ENCODE data around the gene BGN.

The BGN gene

DNA sequence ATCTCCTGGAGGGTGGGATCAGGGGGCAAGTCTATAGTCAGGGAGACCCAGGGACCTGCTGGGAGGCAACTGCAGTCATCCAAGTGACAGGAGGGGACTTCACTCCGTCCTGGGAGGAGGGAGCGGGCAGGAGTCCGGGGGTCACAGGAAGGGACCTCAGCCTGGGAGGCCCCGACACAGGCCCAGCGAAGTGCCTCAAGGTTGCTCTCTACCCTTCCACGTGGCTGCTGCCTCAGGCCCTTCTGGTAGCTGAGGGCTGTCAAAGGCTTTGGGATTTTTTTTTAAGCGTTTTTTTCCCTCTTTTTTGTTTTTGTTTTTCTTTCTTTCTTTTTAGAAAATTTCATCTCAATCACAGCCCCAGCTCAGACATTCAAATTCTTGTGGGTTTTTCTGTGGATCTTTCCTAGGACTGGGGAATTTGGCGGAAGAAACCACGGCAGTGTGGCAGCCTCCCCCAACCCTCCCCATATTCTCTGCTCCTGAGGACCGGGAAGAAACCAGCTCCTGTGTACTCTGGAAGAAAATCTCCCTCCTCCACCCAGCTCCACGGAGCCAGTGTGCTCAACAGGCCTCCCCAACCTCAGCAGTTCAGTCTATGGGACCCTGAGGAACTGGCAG lies 23.0 kb upstream of the BGN start:
- no peak for DNase-seq (ENCODE audit: low read depth, low spot score)
- ChIA-PET POLR2A (interaction anchor here (0.6 to 2.9 kb wide), 6 partner anchors 23 to 44 kb away, joined by 3 to 20 read pairs (median 6); partner anchors contain the start of gene BGN), CTCF (interaction anchor here (1.0 to 9.1 kb wide), 11 partner anchors 11 to 48 kb away, joined by 3 to 166 read pairs (median 10); partner anchors contain the start of gene BGN)
- TF ChIP-seq, protein P1, sequence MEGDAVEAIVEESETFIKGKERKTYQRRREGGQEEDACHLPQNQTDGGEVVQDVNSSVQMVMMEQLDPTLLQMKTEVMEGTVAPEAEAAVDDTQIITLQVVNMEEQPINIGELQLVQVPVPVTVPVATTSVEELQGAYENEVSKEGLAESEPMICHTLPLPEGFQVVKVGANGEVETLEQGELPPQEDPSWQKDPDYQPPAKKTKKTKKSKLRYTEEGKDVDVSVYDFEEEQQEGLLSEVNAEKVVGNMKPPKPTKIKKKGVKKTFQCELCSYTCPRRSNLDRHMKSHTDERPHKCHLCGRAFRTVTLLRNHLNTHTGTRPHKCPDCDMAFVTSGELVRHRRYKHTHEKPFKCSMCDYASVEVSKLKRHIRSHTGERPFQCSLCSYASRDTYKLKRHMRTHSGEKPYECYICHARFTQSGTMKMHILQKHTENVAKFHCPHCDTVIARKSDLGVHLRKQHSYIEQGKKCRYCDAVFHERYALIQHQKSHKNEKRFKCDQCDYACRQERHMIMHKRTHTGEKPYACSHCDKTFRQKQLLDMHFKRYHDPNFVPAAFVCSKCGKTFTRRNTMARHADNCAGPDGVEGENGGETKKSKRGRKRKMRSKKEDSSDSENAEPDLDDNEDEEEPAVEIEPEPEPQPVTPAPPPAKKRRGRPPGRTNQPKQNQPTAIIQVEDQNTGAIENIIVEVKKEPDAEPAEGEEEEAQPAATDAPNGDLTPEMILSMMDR (IDR thresholded peaks at IDR 0.05; ENCODE audit: insufficient read depth, low read length, missing control alignments), result no peak
- H3K4me3 ChIP-seq (ENCODE audit: low read depth, low read length), result no peak overlapping the region

DNA sequence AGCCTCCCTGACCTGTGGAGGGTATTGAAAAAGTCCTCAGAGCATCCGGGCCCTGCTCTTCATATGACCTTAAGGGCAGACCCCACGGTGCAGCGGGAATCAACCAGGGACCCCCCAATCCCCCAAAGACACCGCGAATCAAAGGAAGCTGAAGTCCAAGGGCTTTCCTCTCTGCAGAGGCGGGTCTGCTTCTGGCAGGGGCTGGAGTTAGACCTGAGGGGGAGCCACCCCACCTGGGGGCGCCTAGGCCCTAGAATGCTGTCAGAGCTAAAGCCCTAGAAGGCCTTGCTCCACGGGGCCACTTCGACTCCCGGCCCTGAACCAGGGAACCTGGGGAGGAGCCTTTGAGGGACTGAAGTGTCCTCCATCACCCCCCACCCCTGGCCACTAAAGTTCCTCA lies 21.7 kb upstream of the BGN start:
- TF ChIP-seq, protein P1 (IDR thresholded peaks at IDR 0.05; ENCODE audit: insufficient read depth, low read length, missing control alignments), result no peak
- ChIA-PET CTCF (interaction anchor here (0.7 to 9.1 kb wide), 5 partner anchors 12 to 66 kb away, joined by 3 to 166 read pairs (median 27); partner anchors contain the start of gene BGN), POLR2A (interaction anchor here (0.9 kb wide), 1 partner anchor 21 kb away, joined by 4 read pairs; no protein-coding TSS in a partner anchor)
- H3K4me3 ChIP-seq (ENCODE audit: low read depth, low read length), result no peak overlapping the region
- DNase-seq (ENCODE audit: low read depth, low spot score), result no peak

DNA sequence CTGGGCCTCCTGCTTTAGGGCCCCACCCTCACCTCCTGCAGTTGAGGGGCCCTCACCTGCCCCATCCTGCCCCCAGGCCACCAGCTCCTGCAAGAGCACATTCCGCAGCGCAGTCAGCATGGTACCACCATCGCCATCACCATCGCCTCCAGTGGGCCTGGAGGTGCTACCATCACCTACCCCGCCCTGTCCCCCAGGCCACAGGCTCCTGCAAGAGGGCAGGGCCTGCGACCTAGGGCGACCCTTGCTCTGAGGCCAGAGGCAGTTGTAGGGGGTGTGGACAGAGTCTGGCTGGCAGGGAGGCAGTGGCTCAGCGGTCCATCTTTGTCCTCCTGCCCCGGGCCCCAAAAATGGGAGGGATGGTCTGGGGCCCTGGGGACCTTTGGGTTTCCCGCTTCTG lies 20.5 kb upstream of the BGN start:
- POLR2A ChIA-PET, result interaction anchor here (0.9 kb wide), 1 partner anchor 19 kb away, joined by 4 read pairs; no protein-coding TSS in a partner anchor
- no peak overlapping the region for H3K4me3 ChIP-seq (ENCODE audit: low read depth, low read length)
- CTCF ChIA-PET, result interaction anchor here (0.8 to 9.1 kb wide), 5 partner anchors 13 to 65 kb away, joined by 3 to 166 read pairs (median 27); partner anchors contain the start of gene BGN
- TF ChIP-seq, protein P1 (IDR thresholded peaks at IDR 0.05; ENCODE audit: insufficient read depth, low read length, missing control alignments), result no peak
- no peak for DNase-seq (ENCODE audit: low read depth, low spot score)

DNA sequence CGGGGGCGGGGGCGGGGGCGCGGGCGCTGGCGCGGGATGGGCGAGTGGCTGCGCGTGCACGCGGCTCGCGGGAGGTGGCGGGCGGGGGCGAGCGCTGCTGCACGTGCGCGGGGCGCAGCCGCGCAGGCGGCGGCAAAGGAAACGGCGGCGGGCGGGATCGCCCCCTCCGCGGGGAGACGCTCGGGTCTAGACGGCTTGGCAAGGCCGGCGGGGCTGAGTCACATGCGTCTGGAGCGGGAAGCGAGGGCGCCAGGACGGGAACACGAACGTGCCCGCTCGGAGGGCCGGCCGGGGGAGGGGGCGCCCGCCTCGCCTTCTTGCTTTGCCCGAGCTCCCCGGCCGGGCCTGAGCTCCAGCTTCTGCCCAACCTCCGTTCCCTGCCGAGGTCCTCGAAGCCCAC lies 20.1 kb upstream of the BGN start:
- no peak overlapping the region for H3K4me3 ChIP-seq (ENCODE audit: low read depth, low read length)
- TF ChIP-seq, protein P1 (IDR thresholded peaks at IDR 0.05; ENCODE audit: insufficient read depth, low read length, missing control alignments), result no peak
- ChIA-PET POLR2A (interaction anchor here (2.7 kb wide), 1 partner anchor 17 kb away, joined by 7 read pairs; no protein-coding TSS in a partner anchor), CTCF (interaction anchor here (9.1 kb wide), 1 partner anchor 34 kb away, joined by 166 read pairs; no protein-coding TSS in a partner anchor)
- DNase-seq (ENCODE audit: low read depth, low spot score), result no peak

DNA sequence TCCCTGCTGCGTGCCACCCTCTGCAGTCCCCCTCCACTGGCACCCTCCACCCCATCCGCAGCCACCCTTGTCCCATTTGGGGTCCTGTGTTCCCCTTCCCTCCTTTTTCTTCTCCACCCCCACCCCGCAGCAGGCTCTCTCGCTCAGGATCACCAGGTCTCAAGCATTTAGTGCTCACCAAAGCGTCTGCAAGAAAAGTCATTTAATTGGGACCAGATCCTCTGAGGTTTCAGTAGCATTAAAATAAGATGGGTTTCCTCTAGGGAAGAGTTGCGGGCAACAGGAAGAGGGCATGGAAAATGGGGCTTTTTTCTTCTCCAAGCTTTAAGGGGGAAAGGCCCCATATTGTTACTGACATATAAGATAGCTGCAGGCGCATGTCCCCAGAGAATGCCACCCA lies 19.5 kb upstream of the BGN start:
- ChIA-PET CTCF (interaction anchor here (1.5 to 9.1 kb wide), 2 partner anchors 14 to 33 kb away, joined by 3 to 166 read pairs; no protein-coding TSS in a partner anchor), POLR2A (interaction anchor here (2.7 kb wide), 1 partner anchor 16 kb away, joined by 7 read pairs; no protein-coding TSS in a partner anchor)
- no peak for DNase-seq (ENCODE audit: low read depth, low spot score)
- TF ChIP-seq, protein P1 (IDR thresholded peaks at IDR 0.05; ENCODE audit: insufficient read depth, low read length, missing control alignments), result no peak
- H3K4me3 ChIP-seq (ENCODE audit: low read depth, low read length), result no peak overlapping the region

DNA sequence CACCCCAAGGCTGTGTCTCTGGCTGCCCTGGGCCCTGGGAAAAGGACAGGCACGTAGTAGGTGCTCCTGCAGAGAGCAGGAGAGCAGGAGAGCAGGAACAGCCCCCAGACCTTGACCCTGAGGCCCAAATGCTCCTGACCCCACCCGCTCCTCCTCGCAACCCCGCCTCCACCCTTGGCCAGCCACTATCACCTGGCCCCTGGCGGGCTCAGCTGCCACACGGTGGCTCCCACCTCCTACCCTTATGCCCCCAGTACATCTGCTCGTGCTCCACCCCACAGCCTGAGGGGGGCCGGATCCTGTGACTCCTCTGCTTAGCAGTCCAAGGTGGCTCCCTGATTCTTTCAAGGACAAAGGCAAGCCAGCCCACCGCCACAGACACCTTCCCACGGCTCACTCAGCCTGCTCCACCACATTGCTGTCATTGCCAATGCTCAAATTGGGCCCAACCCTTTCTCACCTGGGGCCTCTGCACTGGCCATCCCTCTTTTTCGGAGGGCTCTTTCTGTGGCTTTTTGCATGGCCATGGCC lies 19.0 kb upstream of the BGN start:
- TF ChIP-seq, protein P1 (IDR thresholded peaks at IDR 0.05; ENCODE audit: insufficient read depth, low read length, missing control alignments), result no peak
- POLR2A ChIA-PET, result interaction anchor here (2.7 kb wide), 1 partner anchor 16 kb away, joined by 7 read pairs; no protein-coding TSS in a partner anchor
- CTCF ChIA-PET, result interaction anchor here (0.6 to 9.1 kb wide), 3 partner anchors 14 to 64 kb away, joined by 3 to 166 read pairs (median 3); no protein-coding TSS in a partner anchor
- H3K4me3 ChIP-seq (ENCODE audit: low read depth, low read length), result no peak overlapping the region
- no peak for DNase-seq (ENCODE audit: low read depth, low spot score)

Measured in AG04449 (cell line).